IPS-18c (cell line): ENCODE measurements around the gene KDM2A.
"Not testable (repeated sequence)": the region's sequence is repeated elsewhere in the genome, so short reads cannot be mapped to it uniquely, and the experiment has no call there.

Experiments used
- H3K4me3 ChIP-seq: 2 replicates; pipeline ENCODE4 v1.7.0; 2013; ENCODE audit warnings: low read depth, mild to moderate bottlenecking, low read length, moderate library complexity; ENCODE audit not compliant: insufficient read depth
- H3K9me3 ChIP-seq: one replicate; pipeline ENCODE4 v1.6.1; 2013; ENCODE audit warnings: mild to moderate bottlenecking, low read length, moderate library complexity; ENCODE audit not compliant: control insufficient read depth, insufficient read depth

The KDM2A gene

GRCh38 chr11:67154726-67155125 lies 35.7 kb downstream of the KDM2A start:
- Histone ChIP-seq H3K9me3 (no peaks in the 10 kb centered on the region), H3K4me3 (no peak overlapping the region)

GRCh38 chr11:67157691-67158090 lies 38.6 kb downstream of the KDM2A start:
- Histone ChIP-seq H3K9me3 (no peaks in the 10 kb centered on the region), H3K4me3 (no peak overlapping the region)

DNA sequence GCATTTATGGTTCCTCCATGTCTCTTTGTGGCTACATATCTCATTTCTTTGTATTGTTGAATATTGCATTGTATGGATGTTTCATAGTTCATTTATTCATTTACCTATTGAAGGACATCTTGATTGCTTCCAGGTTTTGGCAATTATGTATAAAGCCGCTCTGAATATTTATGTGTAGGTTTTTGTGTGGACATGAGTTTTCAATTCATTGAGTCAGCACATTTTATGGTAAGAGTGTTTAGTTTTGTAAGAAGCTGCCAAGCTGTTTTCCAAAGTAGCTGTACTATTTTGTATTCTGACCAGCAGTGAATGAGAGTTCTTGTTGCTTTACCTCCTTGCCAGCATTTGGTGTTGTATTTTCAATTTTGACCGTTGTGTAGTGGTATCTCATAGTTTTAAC lies 39.2 kb downstream of the KDM2A start:
- no peak overlapping the region for H3K4me3 ChIP-seq
- H3K9me3 ChIP-seq, result no peaks in the 10 kb centered on the region

GRCh38 chr11:67160045-67160444 lies 41.0 kb downstream of the KDM2A start:
- Histone ChIP-seq H3K4me3 (no peak overlapping the region), H3K9me3 (no peaks in the 10 kb centered on the region)

- no peak overlapping the region for H3K4me3 ChIP-seq
- H3K9me3 ChIP-seq, result no peaks in the 10 kb centered on the region
Observed at GRCh38 chr11:67160872-67161783, 42.1 kb downstream of the KDM2A start.

GRCh38 chr11:67163006-67163405 lies 43.9 kb downstream of the KDM2A start:
- Histone ChIP-seq H3K9me3 (no peaks in the 10 kb centered on the region), H3K4me3 (no peak overlapping the region)

- Histone ChIP-seq H3K9me3 (no peaks in the 10 kb centered on the region), H3K4me3 (no peak overlapping the region)
Observed at GRCh38 chr11:67165623-67166022, 46.6 kb downstream of the KDM2A start.

DNA sequence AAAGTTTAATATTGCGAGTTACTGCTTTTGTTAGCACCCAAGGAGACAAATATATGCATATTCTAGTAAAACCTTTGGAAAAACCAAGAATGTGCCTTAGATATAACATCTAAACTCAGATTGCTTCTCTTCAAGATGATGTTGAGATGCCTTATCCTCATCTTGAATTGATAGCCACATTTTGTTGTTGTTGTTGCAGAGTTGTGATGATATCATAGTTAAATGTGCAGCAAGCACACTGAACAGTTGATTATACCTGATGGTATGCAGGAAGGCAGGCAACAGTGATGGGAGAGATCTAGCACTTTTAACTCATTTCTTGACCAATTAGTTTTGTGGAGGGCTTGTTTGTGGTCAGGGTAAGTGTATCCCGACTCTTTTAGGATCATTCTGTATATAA lies 48.0 kb downstream of the KDM2A start:
- no peak overlapping the region for H3K4me3 ChIP-seq
- H3K9me3 ChIP-seq, result no peaks in the 10 kb centered on the region

GRCh38 chr11:67167719-67168118 lies 48.7 kb downstream of the KDM2A start:
- H3K4me3 ChIP-seq, result no peak overlapping the region

GRCh38 chr11:67168911-67169310 lies 49.8 kb downstream of the KDM2A start:
- H3K4me3 ChIP-seq, H3K9me3 ChIP-seq: not testable (repeated sequence)

More at GRCh38 chr11:67167719-67168118, 48.7 kb downstream of the KDM2A start:
- H3K9me3 ChIP-seq, result no peaks in the 10 kb centered on the region

DNA sequence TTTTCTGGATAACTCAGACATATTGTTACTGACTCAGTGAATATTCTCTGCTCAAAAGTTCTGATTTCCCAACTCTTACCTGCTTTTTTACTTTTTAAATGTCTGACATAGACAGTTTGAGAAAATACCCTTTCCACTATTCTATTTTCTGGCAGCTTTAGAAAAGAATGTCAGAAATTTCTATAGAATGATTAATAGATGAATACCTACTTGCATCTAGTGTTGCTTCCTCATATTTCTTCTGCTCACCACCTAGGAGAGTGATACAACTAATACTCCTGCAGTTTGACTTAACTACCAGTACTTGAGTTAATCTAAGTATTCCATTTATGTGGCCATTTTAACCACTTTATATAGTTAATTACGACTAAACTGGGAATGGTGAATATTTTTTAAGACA lies 55.2 kb downstream of the KDM2A start:
- no peaks in the 10 kb centered on the region for H3K9me3 ChIP-seq
- H3K4me3 ChIP-seq, result no peak overlapping the region

DNA sequence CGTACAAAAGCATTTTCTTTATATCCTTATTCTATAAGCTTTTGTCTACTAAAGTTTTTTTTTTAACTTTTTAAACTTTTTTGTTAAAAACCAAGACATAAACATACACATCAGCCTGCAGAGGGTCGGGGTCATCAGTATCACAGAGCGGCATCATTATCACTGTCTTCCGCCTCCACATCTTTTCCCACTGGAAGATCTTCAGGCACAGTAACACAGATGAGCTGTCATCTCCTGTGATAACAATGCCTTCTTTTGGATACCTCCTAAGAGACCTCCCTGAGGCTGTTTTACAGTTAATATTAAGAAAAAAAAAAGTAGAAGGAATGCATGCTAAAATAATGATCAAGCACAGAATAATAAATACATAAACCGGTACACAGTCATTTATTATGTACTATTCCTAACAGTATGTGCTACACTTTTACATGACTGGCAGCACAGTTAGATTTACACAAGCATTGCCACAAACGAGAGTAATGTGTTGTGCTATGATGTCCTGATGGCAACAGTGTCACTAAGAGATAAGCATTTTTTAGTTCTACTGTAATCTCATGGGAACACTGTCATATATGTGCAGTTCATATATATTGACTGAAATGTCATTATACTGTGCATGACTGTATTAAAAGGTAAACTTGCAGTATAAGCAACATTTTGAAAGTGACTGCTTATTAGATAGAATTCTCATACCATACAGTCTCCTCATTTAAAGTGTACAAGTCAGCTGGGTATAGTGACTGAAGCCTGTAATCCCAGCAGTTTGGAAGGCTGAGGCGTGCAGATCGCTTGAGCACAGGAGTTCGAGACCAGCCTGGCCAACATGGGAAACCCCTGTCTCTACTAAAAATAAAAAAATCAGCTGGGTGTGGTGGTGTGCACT lies 58.6 kb downstream of the KDM2A start:
- no peaks in the 10 kb centered on the region for H3K9me3 ChIP-seq
- no peak overlapping the region for H3K4me3 ChIP-seq

DNA sequence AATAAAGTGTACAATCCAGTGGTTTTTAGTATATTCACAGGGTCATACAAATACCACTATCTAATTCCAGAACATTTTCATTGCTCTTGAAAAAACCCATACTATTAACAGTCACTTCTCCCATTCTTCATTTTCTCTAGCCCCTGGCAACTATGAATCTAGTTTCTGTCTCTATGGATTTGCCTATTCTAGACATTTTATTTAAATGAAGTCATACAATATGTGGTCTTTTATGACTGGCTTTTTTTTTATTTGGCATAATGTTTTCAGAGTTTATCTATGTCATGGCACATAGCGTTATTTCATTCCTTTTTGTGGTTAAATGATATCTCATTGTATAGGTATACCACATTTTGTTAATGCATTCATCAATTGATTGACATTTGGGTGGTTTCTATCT lies 59.4 kb downstream of the KDM2A start:
- Histone ChIP-seq H3K4me3 (no peak overlapping the region), H3K9me3 (no peaks in the 10 kb centered on the region)

- Histone ChIP-seq H3K9me3 (no peaks in the 10 kb centered on the region), H3K4me3 (no peak overlapping the region)
Observed at GRCh38 chr11:67178878-67179277, 59.8 kb downstream of the KDM2A start.

- H3K9me3 ChIP-seq, result no peaks in the 10 kb centered on the region
- H3K4me3 ChIP-seq, result no peak overlapping the region
Observed at GRCh38 chr11:67179892-67180490, 60.9 kb downstream of the KDM2A start.

GRCh38 chr11:67194096-67194495 lies 75.0 kb downstream of the KDM2A start:
- H3K4me3 ChIP-seq, result no peak overlapping the region
- no peaks in the 10 kb centered on the region for H3K9me3 ChIP-seq

DNA sequence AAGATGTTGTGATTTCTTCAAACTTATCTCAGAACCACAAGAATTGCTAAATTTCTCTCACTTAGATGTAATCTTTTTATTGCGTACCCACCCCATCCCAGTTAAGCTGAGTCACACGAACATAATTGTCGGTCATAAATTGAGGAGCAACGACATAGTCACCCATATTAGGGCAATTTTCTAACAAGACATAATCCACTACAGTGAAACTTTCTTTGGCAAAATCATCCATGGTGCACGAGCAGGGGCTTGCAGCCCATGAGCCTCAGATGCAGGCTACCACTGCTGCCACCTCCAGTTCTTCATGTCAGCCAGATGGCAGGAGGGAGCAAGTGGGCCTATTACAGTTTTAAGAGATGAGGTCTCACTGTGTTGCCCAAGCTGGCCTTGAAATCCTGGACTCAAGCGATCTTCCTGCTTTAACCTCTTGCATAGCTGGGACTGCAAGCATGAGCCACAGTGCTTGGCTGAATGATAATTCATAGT lies 77.0 kb downstream of the KDM2A start:
- H3K9me3 ChIP-seq, result no peaks in the 10 kb centered on the region
- no peak overlapping the region for H3K4me3 ChIP-seq
